ENCODE results near the gene UGT1A10. TPM values are rescaled to one million over a fixed set of nuclear protein-coding genes. Genes with fewer than 3 reads are reported as not detected.
"Not testable (repeated sequence)": the region's sequence is repeated elsewhere in the genome, so short reads cannot be mapped to it uniquely, and the experiment has no call there.

UGT1A10 gene
- 0.77 and 1.0 TPM in 2 replicates for total RNA-seq (2022)
- Bru-seq, nascent RNA = percentile 42 among the genes with signal in this experiment
- percentile 52 among the genes with signal in this experiment for BruChase-seq, experiment 1, labeled RNA remaining after a 2-hour chase
- BruChase-seq, experiment 2, labeled RNA remaining after a 6-hour chase = percentile 36 among the genes with signal in this experiment
- long read RNA-seq, partial matches to known transcripts = 1 of 1 reads
- long read RNA-seq, other reads (novel, unspliced or antisense) = 0 of 1 reads

- CTCF ChIA-PET; H3K4me3 Mint-ChIP-seq (ENCODE audit: unreplicated experiment); DNase-seq: not testable (repeated sequence)
These were observed at the start of gene UGT1A10 for GRCh38 chr2:233636306-233636705. UGT1A10 (plus strand) TSS chr2:233636448; CDS start chr2:233636523, 75 bp downstream.

DNA sequence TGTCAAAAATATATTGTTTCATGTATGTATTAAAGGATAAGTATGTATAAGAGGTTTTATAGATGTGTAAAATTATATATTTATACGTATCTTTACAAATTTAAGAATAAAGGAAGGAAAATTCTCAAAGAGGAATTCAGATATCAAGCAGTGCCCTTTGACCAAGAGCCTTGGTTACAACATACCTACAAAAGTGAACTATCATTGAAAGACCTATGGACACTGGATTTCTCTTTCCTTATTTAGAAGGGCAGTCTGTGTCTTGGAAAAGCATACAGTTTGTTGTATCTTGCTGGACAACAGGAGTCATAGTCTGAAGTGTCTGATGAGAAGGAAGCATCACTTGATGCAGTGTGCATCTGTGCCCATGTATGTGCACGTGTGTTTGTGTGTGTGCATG is 47.8 kb upstream of the UGT1A10 start:
- POLR2A ChIA-PET = no interaction called here
- no peak overlapping the region for H3K27ac Mint-ChIP-seq (ENCODE audit: unreplicated experiment)
- H3K4me1 ChIP-seq = no peaks in the 10 kb centered on the region
- BruUV-seq (replicated peaks) = no TSS peak
- H3K36me3 ChIP-seq (ENCODE audit: control insufficient read depth, insufficient read depth, low read length) = no peaks in the 10 kb centered on the region
- peaks cover 4% of the 10 kb centered on the region for H3K4me1 Mint-ChIP-seq (ENCODE audit: low read depth, unreplicated experiment)
- H3K36me3 Mint-ChIP-seq (ENCODE audit: insufficient read depth, unreplicated experiment) = no peaks in the 10 kb centered on the region
- no peak overlapping the region for H3K4me3 ChIP-seq (ENCODE audit: low read depth, low read length)
- intact Hi-C loops (cut with micrococcal nuclease; ENCODE audit: unreplicated experiment) = no loop called here
- no peaks in the 10 kb centered on the region for H3K9me3 ChIP-seq
- CTCF ChIA-PET = no interaction called here
- no peak for DNase-seq
- no peaks in the 10 kb centered on the region for H3K27me3 ChIP-seq (replicated peaks; ENCODE audit: control insufficient read depth, insufficient read depth, low read length)
- H3K9me3 Mint-ChIP-seq (ENCODE audit: unreplicated experiment) = no peaks in the 10 kb centered on the region
- TF ChIP-seq CTCF (IDR thresholded peaks at IDR 0.05; ENCODE audit: insufficient read depth in 1 of 2, low read depth in 1 of 2, low read length in 1 of 2, severe bottlenecking in 1 of 2, unreplicated experiment in 1 of 2) = no peak
- H3K27me3 Mint-ChIP-seq (ENCODE audit: insufficient read depth, unreplicated experiment) = no peaks in the 10 kb centered on the region
- H3K4me3 Mint-ChIP-seq (ENCODE audit: unreplicated experiment) = no peak overlapping the region

More at GRCh38 chr2:233636306-233636705, at the start of gene UGT1A10:
- H3K9me3 Mint-ChIP-seq (ENCODE audit: unreplicated experiment); H3K4me1 Mint-ChIP-seq (ENCODE audit: low read depth, unreplicated experiment); H3K36me3 ChIP-seq (ENCODE audit: control insufficient read depth, insufficient read depth, low read length); H3K4me1 ChIP-seq; H3K27ac Mint-ChIP-seq (ENCODE audit: unreplicated experiment); intact Hi-C loops (cut with micrococcal nuclease; ENCODE audit: unreplicated experiment); POLR2A ChIA-PET; H3K27me3 ChIP-seq (replicated peaks; ENCODE audit: control insufficient read depth, insufficient read depth, low read length); H3K9me3 ChIP-seq; H3K27me3 Mint-ChIP-seq (ENCODE audit: insufficient read depth, unreplicated experiment); BruUV-seq (replicated peaks); H3K36me3 Mint-ChIP-seq (ENCODE audit: insufficient read depth, unreplicated experiment); H3K4me3 ChIP-seq (ENCODE audit: low read depth, low read length): not testable (repeated sequence)

- H3K4me1 Mint-ChIP-seq (ENCODE audit: low read depth, unreplicated experiment); CTCF ChIA-PET; H3K4me3 ChIP-seq (ENCODE audit: low read depth, low read length); H3K27me3 ChIP-seq (replicated peaks; ENCODE audit: control insufficient read depth, insufficient read depth, low read length); H3K9me3 ChIP-seq; H3K27me3 Mint-ChIP-seq (ENCODE audit: insufficient read depth, unreplicated experiment); H3K4me3 Mint-ChIP-seq (ENCODE audit: unreplicated experiment); H3K36me3 Mint-ChIP-seq (ENCODE audit: insufficient read depth, unreplicated experiment); H3K4me1 ChIP-seq; POLR2A ChIA-PET; H3K36me3 ChIP-seq (ENCODE audit: control insufficient read depth, insufficient read depth, low read length); BruUV-seq (replicated peaks); DNase-seq; intact Hi-C loops (cut with micrococcal nuclease; ENCODE audit: unreplicated experiment); H3K27ac Mint-ChIP-seq (ENCODE audit: unreplicated experiment): not testable (repeated sequence)
- H3K9me3 Mint-ChIP-seq (ENCODE audit: unreplicated experiment) = peaks cover 13% of the 10 kb centered on the region
These were observed 43.5 kb upstream of the UGT1A10 start for GRCh38 chr2:233592706-233593105.

GRCh38 chr2:233593201-233593600 is 43.0 kb upstream of the UGT1A10 start:
- no peaks in the 10 kb centered on the region for H3K27me3 Mint-ChIP-seq (ENCODE audit: insufficient read depth, unreplicated experiment)
- BruUV-seq (replicated peaks) = no TSS peak
- Histone ChIP-seq H3K36me3 (ENCODE audit: control insufficient read depth, insufficient read depth, low read length) (no peaks in the 10 kb centered on the region), H3K9me3 (no peaks in the 10 kb centered on the region), H3K4me3 (ENCODE audit: low read depth, low read length) (no peak overlapping the region), H3K4me1 (no peaks in the 10 kb centered on the region), H3K27me3 (replicated peaks; ENCODE audit: control insufficient read depth, insufficient read depth, low read length) (no peaks in the 10 kb centered on the region)
- peaks cover 13% of the 10 kb centered on the region for H3K9me3 Mint-ChIP-seq (ENCODE audit: unreplicated experiment)
- CTCF ChIA-PET = no interaction called here
- no peaks in the 10 kb centered on the region for H3K36me3 Mint-ChIP-seq (ENCODE audit: insufficient read depth, unreplicated experiment)
- POLR2A ChIA-PET = no interaction called here
- DNase-seq = no peak
- no peak overlapping the region for H3K4me3 Mint-ChIP-seq (ENCODE audit: unreplicated experiment)
- intact Hi-C loops (cut with micrococcal nuclease; ENCODE audit: unreplicated experiment) = no loop called here
- no peak overlapping the region for H3K27ac Mint-ChIP-seq (ENCODE audit: unreplicated experiment)
- no peak for TF ChIP-seq CTCF (IDR thresholded peaks at IDR 0.05; ENCODE audit: insufficient read depth in 1 of 2, low read depth in 1 of 2, low read length in 1 of 2, severe bottlenecking in 1 of 2, unreplicated experiment in 1 of 2)
- no peaks in the 10 kb centered on the region for H3K4me1 Mint-ChIP-seq (ENCODE audit: low read depth, unreplicated experiment)
